ENCODE data around the gene SPACA5B. TPM values are rescaled to one million over a fixed set of nuclear protein-coding genes. Genes with fewer than 3 reads are reported as not detected.
"Not testable (repeated sequence)": the region's sequence is repeated elsewhere in the genome, so short reads cannot be mapped to it uniquely, and the experiment has no call there.

Gene SPACA5B
- total and polyA plus RNA-seq, 2 donors (not counting 1 experiment from before 2014, with no cell fraction given), result not detected

- H3K27me3 ChIP-seq (ENCODE audit: control insufficient read depth, insufficient read depth, low read length), result no peaks in the 10 kb centered on the region
- no peak overlapping the region for H3K4me2 ChIP-seq (ENCODE audit: extremely low read depth, insufficient read depth, low read length)
- no peaks in the 10 kb centered on the region for H4K20me1 ChIP-seq (ENCODE audit: control insufficient read depth, extremely low read depth, insufficient read depth, low read length)
- no peaks in the 10 kb centered on the region for H3K36me3 ChIP-seq (ENCODE audit: control insufficient read depth, insufficient read depth, low read length)
- no peaks in the 10 kb centered on the region for H3K4me1 ChIP-seq (ENCODE audit: control insufficient read depth, extremely low read depth, insufficient read depth, low read length)
- H2AFZ ChIP-seq (ENCODE audit: low read length), result no peak overlapping the region
- no peak for TF ChIP-seq CTCF (conservative IDR thresholded peaks at IDR 0.05 in 1 of 2, IDR thresholded peaks at IDR 0.05 in 1 of 2; ENCODE audit: low read depth in 1 of 2, low read length in 2 of 2)
- TF ChIP-seq EZH2 (IDR thresholded peaks at IDR 0.05; ENCODE audit: low read length, missing control alignments), result no peak
- no peak for DNase-seq (ENCODE audit: low read depth in 2 of 2)
- no peaks in the 10 kb centered on the region for H3K79me2 ChIP-seq (ENCODE audit: control insufficient read depth, insufficient read depth, low read length)
- H3K4me3 ChIP-seq (replicated peaks in 1 of 4; ENCODE audit: control extremely low read depth in 1 of 4, insufficient read depth in 1 of 4, low read depth in 3 of 4, low read length in 4 of 4), result no peak overlapping the region
- H3K9me3 ChIP-seq (ENCODE audit: control insufficient read depth, insufficient read depth, low read depth, low read length), result no peaks in the 10 kb centered on the region
- H3K9ac ChIP-seq (ENCODE audit: insufficient read depth, low read length), result no peak overlapping the region
- no peak overlapping the region for H3K27ac ChIP-seq (ENCODE audit: insufficient read depth, low read length)
These were observed 44.3 kb upstream of the SPACA5B start for GRCh38 chrX:48086082-48086481.

GRCh38 chrX:48090123-48090522 lies 40.3 kb upstream of the SPACA5B start:
- TF ChIP-seq CTCF (conservative IDR thresholded peaks at IDR 0.05 in 1 of 2, IDR thresholded peaks at IDR 0.05 in 1 of 2; ENCODE audit: low read depth in 1 of 2, low read length in 2 of 2), result no peak
- no peak for TF ChIP-seq EZH2 (IDR thresholded peaks at IDR 0.05; ENCODE audit: low read length, missing control alignments)
- Histone ChIP-seq H3K79me2 (ENCODE audit: control insufficient read depth, insufficient read depth, low read length) (no peaks in the 10 kb centered on the region), H3K27me3 (ENCODE audit: control insufficient read depth, insufficient read depth, low read length) (no peaks in the 10 kb centered on the region), H3K4me2 (ENCODE audit: extremely low read depth, insufficient read depth, low read length) (no peak overlapping the region), H4K20me1 (ENCODE audit: control insufficient read depth, extremely low read depth, insufficient read depth, low read length) (no peaks in the 10 kb centered on the region), H3K4me1 (ENCODE audit: control insufficient read depth, extremely low read depth, insufficient read depth, low read length) (no peaks in the 10 kb centered on the region), H3K9me3 (ENCODE audit: control insufficient read depth, insufficient read depth, low read depth, low read length) (no peaks in the 10 kb centered on the region), H3K36me3 (ENCODE audit: control insufficient read depth, insufficient read depth, low read length) (no peaks in the 10 kb centered on the region), H2AFZ (ENCODE audit: low read length) (no peak overlapping the region), H3K4me3 (replicated peaks in 1 of 4; ENCODE audit: control extremely low read depth in 1 of 4, insufficient read depth in 1 of 4, low read depth in 3 of 4, low read length in 4 of 4) (no peak overlapping the region), H3K9ac (ENCODE audit: insufficient read depth, low read length) (no peak overlapping the region), H3K27ac (ENCODE audit: insufficient read depth, low read length) (no peak overlapping the region)
- DNase-seq (ENCODE audit: low read depth in 2 of 2), result no peak

- H3K79me2 ChIP-seq (ENCODE audit: control insufficient read depth, insufficient read depth, low read length); H3K4me1 ChIP-seq (ENCODE audit: control insufficient read depth, extremely low read depth, insufficient read depth, low read length): not testable (repeated sequence)
These were observed 37.9 kb upstream of the SPACA5B start for GRCh38 chrX:48092558-48092957.

More at GRCh38 chrX:48092558-48092957, 37.9 kb upstream of the SPACA5B start:
- H3K9me3 ChIP-seq (ENCODE audit: control insufficient read depth, insufficient read depth, low read depth, low read length); H4K20me1 ChIP-seq (ENCODE audit: control insufficient read depth, extremely low read depth, insufficient read depth, low read length); H3K27ac ChIP-seq (ENCODE audit: insufficient read depth, low read length); DNase-seq (ENCODE audit: low read depth in 2 of 2); H3K27me3 ChIP-seq (ENCODE audit: control insufficient read depth, insufficient read depth, low read length); H3K9ac ChIP-seq (ENCODE audit: insufficient read depth, low read length); H3K36me3 ChIP-seq (ENCODE audit: control insufficient read depth, insufficient read depth, low read length); H2AFZ ChIP-seq (ENCODE audit: low read length); H3K4me2 ChIP-seq (ENCODE audit: extremely low read depth, insufficient read depth, low read length); H3K4me3 ChIP-seq (replicated peaks in 1 of 4; ENCODE audit: control extremely low read depth in 1 of 4, insufficient read depth in 1 of 4, low read depth in 3 of 4, low read length in 4 of 4): not testable (repeated sequence)

Data from fibroblast of lung (primary cell).